GM12865 (cell line): ENCODE data around the gene VPS13D.

ENCODE experiments used
- DNase-seq: peaks from one replicate; pipeline ENCODE4 v3.0.0; 2010; ENCODE audit warnings: low read depth
- H3K4me3 ChIP-seq: 2 replicates; pipeline ENCODE4 v1.5.1; 2011; ENCODE audit warnings: mild to moderate bottlenecking, low read depth, low read length, control low read depth
- CTCF ChIP-seq: IDR thresholded peaks from 2 replicates; pipeline ENCODE4 v1.5.1; 2011; ENCODE audit warnings: low read length, control low read depth, low read depth, inconsistent platforms; ENCODE audit not compliant: insufficient read depth; ENCODE audit errors: missing control alignments

VPS13D gene

GRCh38 chr1:12358499-12358898 is 128.7 kb downstream of the VPS13D start:
- no peak for TF ChIP-seq CTCF

GRCh38 chr1:12359359-12360133 is 129.7 kb downstream of the VPS13D start:
- DNase-seq = no peak
- no peak overlapping the region for H3K4me3 ChIP-seq
- TF ChIP-seq CTCF = no peak

More at GRCh38 chr1:12358499-12358898, 128.7 kb downstream of the VPS13D start:
- H3K4me3 ChIP-seq = no peak overlapping the region
- no peak for DNase-seq

- no peak overlapping the region for H3K4me3 ChIP-seq
- TF ChIP-seq CTCF = no peak
- DNase-seq = no peak
Observed at GRCh38 chr1:12368646-12369045, 138.8 kb downstream of the VPS13D start.

- TF ChIP-seq CTCF = no peak
- no peak for DNase-seq
- H3K4me3 ChIP-seq = no peak overlapping the region
Observed at GRCh38 chr1:12369258-12369657, 139.4 kb downstream of the VPS13D start.

GRCh38 chr1:12370333-12370975 is 140.6 kb downstream of the VPS13D start:
- no peak for DNase-seq
- no peak overlapping the region for H3K4me3 ChIP-seq
- no peak for TF ChIP-seq CTCF

- DNase-seq = no peak
- no peak for TF ChIP-seq CTCF
- H3K4me3 ChIP-seq = no peak overlapping the region
Observed at GRCh38 chr1:12371053-12371452, 141.2 kb downstream of the VPS13D start.
